ENCODE results near the gene ITPR1. TPM values are rescaled to one million over a fixed set of nuclear protein-coding genes. Genes with fewer than 3 reads are reported as not detected.
"Not testable (repeated sequence)": the region's sequence is repeated elsewhere in the genome, so short reads cannot be mapped to it uniquely, and the experiment has no call there.

ITPR1 gene
- total RNA-seq, 2 donors from 2014 or later = 8.9 to 21.2 TPM

DNA sequence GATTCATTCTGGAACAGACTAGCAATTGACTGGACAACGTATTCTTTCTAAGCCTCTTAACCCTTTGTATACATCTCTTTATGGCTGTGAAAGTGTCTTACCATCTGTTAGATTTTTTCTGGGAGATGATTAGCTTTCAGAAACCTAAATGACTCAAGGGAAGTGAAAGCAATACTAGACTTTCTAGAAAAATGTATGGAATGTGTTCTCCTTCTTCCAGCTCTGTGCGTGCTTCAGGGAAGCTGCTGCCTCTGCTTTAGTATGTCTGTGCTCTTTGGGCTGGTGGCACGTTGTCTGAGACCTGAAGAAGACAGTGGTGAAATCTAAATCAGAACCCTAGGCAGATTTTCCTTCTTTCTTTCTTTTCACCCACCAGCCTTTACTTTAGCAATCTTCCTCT lies 89.5 kb downstream of the ITPR1 start:
- ATAC-seq (no peak), DNase-seq (no peak)
- intact Hi-C loops (cut with DNase I, micrococcal nuclease) = no loop called here

DNA sequence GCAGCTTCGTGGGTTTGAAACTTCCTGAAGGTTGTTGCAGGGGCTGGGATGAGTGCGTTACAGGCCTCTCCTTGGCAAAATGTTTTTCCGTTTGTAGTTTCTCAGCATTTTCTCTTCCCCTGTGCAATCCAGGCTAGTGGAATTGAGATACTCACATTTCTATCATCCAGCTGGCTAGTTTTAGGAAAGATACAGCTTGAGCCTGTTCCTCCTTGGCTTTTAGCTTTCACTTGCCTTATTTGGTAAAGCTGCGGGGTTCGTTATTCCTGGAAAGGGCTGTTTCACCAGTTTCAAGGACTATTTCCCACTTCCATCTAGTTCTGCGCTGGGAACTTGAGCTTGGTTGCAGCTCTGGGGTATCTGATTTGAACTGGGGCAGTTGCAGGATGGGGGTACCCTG lies 90.3 kb downstream of the ITPR1 start:
- no peak for DNase-seq
- intact Hi-C loops (cut with DNase I, micrococcal nuclease) = no loop called here
- no peak for ATAC-seq

DNA sequence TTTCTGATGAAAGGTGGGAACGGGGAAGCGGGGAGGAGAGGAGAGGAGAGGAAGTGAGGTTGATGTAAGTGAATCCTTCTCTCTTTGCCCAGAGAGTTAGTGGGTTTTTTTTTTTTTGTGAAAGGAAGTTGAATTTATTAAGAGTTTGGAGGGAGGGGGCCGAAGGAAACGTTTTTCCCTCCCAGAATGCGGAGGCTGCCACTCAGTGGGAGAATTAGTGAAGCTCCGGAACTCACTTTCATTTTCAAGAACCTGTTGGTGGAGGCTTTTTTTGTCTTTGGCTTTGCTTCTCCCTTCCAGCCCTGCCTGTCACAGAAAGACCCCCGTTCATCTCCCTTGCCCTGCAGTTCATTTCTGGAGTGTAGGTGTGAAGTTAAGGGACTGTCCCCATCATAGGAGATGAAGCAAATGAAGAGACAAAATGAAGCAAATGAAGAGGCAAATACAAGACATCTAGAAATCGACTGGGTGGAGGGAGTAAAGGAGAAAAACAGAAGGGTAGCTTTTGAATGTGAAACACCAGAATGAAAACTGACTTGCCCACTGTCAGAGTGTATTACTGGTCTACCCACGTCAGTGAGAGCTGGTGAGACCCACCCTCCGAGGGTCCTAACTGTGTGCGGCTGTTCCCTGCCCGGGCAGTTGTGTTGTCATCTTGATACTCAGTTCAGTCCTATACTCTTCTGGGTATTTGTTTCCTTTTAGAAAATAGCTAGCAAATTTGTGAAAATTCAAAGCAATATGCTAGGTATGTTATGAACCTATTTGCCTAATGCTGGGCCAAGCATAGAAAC lies 91.5 kb downstream of the ITPR1 start:
- intact Hi-C loops (cut with DNase I, micrococcal nuclease) = no loop called here

DNA sequence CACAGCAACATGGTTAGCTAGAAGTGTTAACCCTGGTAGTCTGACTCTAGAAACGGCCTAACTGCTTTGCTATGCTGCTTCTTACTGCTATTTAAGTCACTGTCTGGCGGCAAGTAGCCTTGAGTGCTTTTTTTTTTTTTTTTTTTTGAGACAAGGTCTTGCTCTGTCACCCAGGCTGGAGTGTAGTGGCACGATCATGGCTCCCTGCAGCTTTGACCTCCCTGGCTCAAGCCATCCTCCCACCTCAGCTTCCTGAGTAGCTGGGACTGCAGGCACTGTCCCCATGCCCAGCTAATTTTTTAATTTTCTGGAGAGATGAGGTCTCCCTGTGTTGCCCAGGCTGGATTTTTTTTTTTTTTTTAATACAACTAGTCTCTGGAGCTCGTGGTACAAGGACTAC lies 93.2 kb downstream of the ITPR1 start:
- ATAC-seq (no peak), DNase-seq (no peak)
- intact Hi-C loops (cut with DNase I, micrococcal nuclease) = no loop called here

More for the DNA sequence above, 91.5 kb downstream of the ITPR1 start:
- DNase-seq = no peak
- no peak for ATAC-seq

DNA sequence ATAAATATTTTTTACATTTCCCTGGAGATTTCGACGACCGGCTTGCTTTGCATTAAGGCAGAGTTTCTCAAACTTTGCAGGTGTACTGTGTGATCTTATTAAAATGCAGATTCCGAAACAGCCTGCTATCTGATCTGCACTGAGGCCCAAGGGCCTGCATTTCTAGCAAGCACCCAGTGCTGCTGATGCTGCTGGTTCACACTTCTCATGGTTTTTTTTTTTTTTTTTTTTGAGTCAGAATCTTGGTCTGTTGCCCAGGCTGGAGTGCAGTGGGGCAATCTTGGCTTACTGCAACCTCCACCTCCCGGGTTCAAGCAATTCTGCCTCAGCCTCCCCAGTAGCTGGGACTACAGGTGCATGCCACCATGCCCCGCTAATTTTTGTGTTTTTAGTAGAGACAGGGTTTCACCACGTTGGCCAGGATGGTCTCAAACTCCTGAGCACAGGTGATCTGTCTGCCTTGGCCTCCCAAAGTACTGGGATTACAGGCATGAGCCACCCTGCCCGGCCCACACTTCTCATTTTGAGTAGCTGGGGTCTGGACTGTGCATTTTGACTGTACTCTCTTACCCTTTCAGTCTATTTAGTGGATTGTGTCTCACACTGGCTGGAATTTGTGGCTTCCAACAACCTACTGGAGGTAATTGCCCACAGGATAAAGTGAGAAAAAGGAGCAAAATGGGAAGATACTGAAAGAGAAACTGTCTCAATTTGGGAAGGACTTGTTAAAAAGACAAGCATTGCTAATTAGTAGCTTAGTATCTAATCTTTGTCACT lies 94.1 kb downstream of the ITPR1 start:
- intact Hi-C loops (cut with DNase I, micrococcal nuclease) = no loop called here
- no peak for DNase-seq
- no peak for ATAC-seq

DNA sequence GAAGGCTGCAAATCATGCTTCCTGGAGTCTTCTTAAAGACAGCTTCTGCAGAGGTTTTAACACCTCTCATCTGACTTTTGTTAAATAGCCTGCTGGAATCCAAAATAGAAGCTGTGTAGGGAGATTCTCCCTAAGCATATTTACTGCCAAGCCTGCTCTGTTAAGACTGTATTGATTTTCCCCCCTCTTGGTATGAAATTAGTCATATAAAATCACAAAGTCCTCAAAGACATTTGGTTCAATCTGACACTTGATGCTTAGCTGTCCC lies 94.6 kb downstream of the ITPR1 start:
- DNase-seq = no peak
- no peak for ATAC-seq
- intact Hi-C loops (cut with DNase I, micrococcal nuclease) = no loop called here

DNA sequence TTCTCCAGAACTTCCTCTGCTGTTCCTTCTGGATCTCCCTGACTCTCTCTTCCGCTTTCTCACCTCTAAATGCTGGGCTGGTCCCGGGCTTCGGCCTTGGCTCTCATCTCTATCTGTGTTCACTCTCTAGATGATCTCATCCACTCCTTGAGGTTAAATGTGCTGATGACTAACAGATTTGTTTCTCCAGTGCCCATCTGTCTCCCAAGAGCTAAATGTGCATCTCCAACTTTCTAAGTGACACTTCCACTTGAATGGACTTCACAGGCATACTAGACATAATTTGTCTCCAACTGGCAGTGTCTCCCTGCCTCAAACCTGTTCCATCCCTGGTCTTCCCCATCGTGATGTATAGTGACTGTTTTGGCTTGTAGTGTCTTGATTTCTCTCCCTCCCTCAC lies 95.3 kb downstream of the ITPR1 start:
- no peak for DNase-seq
- ATAC-seq = no peak
- intact Hi-C loops (cut with DNase I, micrococcal nuclease) = no loop called here

DNA sequence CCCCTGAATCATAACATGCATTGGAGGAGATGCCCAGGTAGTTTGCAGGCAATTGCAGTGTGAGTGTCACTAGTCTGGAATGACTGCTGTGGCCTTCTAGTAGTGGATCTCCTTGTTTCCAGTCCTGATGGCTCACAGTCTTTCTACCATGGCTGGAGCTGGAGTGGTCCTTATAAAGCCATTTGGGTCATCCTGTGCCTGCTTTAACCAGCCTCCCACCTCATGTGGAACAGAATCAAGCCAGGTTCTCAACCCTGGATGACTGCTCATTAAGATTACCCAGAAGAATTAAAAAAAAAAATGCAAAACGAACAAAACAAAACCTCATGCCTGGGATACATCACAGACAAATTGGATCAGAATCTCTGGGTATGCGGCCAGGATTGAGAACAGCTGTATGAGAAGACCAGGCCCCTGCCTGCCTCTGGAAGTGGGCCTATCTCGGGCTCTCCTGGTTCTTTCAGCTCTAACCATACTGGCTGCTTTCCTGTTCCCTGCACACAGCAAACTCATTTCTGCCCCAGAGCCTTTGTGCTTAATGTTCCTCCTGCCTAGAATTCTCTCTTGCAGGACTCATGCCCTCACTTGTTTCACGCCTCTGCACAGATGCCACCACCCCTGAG lies 96.4 kb downstream of the ITPR1 start:
- ATAC-seq = no peak
- no peak for DNase-seq
- intact Hi-C loops (cut with DNase I, micrococcal nuclease) = no loop called here

DNA sequence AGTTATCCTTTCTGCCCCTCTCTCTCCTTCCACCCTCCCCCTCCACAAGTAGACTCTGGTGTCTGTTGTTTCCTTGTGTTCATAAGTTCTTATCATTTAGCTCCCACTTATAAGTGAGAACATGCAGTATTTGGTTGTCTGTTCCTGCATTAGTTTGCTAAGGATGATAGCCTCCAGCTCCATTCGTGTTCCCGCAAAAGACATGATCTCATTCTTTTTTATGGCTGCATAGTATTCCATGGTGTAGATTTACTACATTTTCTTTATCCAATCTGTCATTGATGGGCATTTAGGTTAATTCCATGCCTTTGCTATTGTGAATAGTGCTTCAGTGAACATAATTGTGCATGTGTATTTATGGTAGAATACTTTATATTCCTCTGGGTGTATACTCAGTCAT lies 97.7 kb downstream of the ITPR1 start:
- DNase-seq; intact Hi-C loops (cut with DNase I, micrococcal nuclease); ATAC-seq: not testable (repeated sequence)

DNA sequence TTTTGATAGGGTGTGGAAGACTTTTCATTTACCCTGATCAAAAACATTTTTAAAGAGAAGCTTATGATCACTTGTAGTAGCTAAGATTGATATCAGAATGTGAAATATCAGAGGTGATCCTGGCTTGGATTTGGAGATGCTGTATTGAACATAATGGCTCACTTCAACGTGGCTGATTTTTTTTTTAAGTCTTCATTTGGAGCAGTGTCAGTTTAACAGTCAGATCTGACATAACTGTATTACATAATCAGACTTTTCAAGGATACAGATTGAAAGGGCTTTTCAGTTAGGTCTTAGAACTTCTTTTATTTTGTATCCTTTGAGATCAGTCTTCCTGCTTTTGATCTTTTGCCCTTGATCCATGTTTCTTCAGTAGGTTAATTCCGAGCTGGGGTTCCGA lies 98.5 kb downstream of the ITPR1 start:
- intact Hi-C loops (cut with DNase I, micrococcal nuclease) = no loop called here
- no peak for ATAC-seq
- no peak for DNase-seq

DNA sequence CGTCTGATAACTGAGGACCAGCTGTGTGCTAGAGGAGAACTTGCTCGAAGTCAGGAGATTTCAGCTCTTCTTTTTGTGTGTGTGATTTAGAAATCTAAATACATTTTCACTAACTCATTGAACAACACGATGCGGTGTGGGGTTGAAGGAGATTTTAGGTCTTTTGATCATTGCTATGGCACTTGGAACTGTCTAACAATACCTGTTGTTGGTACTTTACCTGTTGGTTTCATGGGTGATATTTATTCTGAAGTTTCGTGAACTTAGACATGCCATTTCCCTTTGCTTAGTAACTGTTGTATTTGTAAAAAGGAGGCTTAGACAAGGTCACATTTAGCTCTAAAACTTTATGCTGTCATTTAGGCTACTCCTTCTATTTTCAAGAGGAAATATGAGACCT lies 99.9 kb downstream of the ITPR1 start:
- intact Hi-C loops (cut with DNase I, micrococcal nuclease) = no loop called here
- ATAC-seq (no peak), DNase-seq (no peak)

DNA sequence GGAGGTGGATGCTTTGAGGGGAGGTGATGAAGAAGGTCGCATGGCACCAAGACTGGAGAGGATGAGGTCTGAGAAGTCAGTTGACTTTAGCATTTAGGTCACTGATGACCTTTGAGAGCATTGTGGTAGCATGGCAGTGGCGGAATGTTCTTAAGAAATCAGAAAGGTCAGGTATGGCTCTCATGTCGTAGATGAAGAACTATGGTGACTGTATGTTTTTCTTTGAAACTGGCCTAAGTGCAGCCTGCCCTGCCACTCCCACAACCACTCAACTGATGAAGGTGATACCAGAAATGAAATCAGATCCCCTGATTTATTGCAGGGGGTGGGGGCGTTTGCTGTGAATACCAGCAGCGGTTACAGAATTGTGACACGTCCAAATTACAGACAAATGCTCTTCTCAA lies 102.6 kb downstream of the ITPR1 start:
- ATAC-seq (no peak), DNase-seq (no peak)
- intact Hi-C loops (cut with DNase I, micrococcal nuclease) = no loop called here

DNA sequence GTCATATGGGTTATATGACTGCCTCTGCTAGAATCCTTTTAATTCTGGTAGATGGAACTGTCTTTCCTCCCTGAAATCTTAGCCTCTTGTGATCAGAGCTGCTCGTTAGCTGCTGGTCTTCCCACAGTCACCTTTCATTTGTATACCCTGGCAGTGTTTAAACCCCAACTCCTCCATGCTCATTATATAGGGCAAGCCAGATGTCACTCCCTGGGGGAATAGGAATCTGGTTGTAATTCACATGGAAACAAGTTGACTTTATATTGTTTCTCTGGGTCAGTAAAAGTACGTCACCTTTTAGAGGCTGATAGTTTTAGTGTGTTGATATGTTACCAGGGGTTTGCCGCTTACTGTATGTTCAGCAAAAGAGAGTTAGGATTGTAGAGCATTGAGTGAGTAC lies 103.5 kb downstream of the ITPR1 start:
- DNase-seq (no peak), ATAC-seq (no peak)
- intact Hi-C loops (cut with DNase I, micrococcal nuclease) = no loop called here

DNA sequence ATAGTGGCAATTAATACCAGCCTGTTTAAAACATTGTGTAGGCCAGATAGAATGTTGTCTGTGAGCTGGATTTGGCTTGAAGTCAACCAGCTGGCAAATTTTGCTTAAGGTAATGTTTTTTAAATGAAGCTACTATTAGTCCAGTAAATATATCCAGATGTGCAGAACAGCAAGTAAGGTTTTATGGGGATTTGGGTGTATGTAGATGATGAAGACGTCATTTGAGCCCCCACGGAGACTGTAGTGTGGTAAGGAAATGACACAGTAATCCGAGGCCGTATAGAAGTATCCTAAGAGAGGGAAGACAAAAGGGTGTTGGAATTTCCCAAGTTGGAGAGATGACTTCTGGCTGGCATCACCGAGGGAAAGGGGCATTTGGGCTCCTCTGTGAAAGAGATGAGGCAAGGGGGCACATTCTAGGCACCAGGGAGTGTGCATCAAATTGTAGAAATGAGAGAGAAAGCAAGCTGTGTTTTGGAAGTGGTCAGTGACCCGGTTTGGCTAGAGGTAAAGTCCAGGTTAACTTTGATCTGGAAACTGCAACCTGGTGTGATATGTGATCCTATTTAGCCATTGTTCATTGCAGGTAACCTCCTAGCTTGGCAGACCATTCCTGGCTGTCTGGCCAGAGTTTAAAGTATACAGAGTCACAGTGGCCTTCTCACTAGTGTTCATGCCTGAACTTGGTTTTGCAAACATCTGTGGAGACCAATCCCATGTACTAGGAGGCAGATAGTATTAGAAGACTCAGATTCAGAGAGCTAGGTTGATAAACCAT lies 104.2 kb downstream of the ITPR1 start:
- DNase-seq (no peak), ATAC-seq (no peak)
- intact Hi-C loops (cut with DNase I, micrococcal nuclease) = no loop called here

DNA sequence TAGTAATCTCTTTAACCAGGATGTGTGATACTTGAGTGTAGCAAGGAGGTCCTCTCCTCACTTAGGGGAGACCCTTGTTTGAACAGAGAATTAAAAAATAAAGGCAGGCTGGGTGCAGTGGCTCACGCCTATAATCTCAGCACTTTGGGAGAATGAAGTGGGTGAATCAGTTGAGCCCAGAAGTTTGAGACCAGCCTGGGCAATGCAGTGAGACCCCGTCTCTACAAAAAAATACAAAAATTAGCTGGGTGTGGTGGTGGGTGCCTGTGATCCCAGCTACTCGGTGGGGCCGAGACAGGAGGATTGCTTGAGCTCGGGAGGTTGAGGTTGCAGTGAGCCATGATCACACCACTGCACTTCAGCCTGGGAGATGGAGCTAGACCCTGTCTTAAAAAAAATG lies 105.1 kb downstream of the ITPR1 start:
- DNase-seq; intact Hi-C loops (cut with DNase I, micrococcal nuclease); ATAC-seq: not testable (repeated sequence)

DNA sequence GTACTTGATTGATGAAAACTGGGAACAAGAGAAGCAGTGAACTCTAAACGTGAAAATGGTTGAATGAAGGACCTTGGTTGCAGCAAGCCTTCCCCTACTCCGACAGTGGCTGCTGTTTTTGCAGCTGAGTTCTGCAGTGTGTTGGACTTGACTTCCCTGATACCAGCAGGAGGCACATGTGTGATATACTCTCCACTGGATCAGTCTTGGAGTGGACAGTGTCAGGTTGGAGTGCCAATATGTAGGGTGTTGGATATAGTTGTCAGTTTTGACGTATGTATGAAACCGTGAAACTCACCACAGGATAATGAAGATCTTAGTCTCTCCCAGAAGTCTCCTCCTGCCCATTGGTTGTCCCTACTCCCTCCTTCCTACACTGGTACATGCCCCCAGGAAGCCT lies 106.5 kb downstream of the ITPR1 start:
- no peak for DNase-seq

DNA sequence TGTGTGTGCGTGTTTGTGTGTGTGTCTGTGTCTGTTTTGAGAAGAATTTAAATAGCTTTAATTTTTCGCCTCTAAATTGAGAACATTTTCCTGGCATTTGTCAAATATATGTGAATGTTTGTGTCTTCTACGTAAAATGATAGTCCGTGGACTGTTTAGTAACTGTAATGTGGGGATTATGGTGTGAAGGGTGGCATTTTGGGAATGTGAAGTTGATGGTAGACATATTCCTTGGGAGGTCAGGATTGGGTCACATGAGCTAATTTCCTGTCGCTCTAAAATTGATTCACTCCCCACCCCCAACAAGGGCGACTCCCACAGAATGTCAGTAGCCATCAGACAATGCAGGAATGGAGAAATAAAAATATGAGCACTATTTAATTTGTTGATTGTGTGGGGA lies 107.3 kb downstream of the ITPR1 start:
- ATAC-seq = no peak
- intact Hi-C loops (cut with DNase I, micrococcal nuclease) = no loop called here
- no peak for DNase-seq

More for the DNA sequence above, 106.5 kb downstream of the ITPR1 start:
- ATAC-seq = no peak
- intact Hi-C loops (cut with DNase I, micrococcal nuclease) = no loop called here

DNA sequence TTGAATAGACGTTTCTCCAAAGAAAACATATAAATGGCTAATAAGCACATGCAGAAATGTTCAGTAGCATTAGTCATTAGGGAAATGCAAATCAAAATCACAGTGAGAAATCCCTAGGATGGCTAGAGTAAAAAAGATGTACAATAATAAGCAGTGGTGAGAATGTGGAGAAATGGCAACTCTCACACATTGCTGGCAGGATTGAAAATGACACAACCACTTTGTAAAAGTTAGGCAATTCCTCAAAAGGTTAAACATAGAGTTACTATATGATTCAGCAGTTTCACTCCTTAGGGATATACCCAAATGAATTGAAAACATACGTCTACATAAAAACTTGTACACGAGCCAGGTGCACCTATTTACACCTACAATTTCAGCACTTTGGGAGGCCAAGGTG lies 108.7 kb downstream of the ITPR1 start:
- intact Hi-C loops (cut with DNase I, micrococcal nuclease) = no loop called here
- ATAC-seq = no peak

DNA sequence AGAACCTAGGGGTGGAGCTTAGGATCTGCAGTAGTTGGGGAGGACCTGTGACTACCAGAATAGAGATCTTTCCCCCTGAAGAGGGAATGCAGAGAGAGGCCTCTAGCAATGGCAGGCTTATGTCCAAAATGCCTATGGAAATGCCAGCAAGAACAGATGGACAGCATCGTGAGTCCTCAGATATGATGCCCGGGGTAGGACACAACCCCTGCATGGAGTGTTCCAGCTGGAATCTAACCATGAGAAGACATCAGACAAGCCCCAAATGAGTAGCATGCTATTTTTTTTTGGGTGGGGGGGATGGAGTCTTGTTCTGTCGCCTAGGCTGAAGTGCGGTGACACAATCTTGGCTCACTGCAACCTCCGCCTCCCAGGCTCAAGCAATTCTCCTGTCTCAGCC lies 111.5 kb downstream of the ITPR1 start:
- DNase-seq = no peak
- ATAC-seq = no peak
- intact Hi-C loops (cut with DNase I, micrococcal nuclease) = no loop called here

More for the DNA sequence above, 108.7 kb downstream of the ITPR1 start:
- DNase-seq = no peak

DNA sequence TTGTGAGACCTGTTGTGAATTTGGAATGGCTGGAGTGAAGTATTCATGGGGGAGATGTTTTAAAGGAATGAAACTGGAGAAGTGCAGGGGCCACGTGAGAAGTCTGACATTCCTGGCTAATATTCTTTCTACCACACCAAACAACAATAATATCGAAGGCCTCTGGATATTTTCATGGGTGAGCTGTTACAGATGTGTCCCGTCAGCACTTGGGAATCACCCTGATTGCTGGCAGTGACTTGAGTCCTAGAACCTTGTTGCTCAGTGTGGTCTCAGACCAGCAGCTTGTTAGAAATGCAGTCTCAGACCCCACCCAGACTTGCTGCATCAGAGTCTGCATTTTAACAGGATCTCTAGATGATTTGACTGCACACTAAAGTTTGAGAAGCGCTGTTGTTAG lies 113.8 kb downstream of the ITPR1 start:
- intact Hi-C loops (cut with DNase I, micrococcal nuclease) = no loop called here
- ATAC-seq (no peak), DNase-seq (no peak)
